Measurements from ENCODE around the gene G6PC2.

The G6PC2 gene

DNA sequence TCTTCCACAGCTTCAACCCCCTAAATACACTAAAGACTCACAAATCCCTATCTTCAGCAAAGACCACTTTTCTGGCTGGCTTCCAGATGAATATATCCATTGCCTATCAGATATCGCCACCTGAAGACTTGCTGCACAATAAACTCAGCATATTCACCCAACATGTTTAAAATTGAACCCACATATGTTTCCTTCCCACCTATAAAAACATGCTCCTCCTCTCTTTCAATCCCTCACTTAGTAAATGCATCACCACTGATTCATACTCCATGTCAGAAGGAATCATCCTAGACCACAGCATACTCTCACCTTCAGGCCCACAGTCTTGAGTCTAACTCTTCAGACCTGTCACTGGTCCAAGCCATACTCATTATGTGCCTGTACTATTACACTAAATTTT lies 16.1 kb upstream of the G6PC2 start (continued):
- TF ChIP-seq ZNF529 (tag by site-specific recombination; IDR thresholded peaks at IDR 0.05; ENCODE audit: insufficient replicate concordance) = no peak

DNA sequence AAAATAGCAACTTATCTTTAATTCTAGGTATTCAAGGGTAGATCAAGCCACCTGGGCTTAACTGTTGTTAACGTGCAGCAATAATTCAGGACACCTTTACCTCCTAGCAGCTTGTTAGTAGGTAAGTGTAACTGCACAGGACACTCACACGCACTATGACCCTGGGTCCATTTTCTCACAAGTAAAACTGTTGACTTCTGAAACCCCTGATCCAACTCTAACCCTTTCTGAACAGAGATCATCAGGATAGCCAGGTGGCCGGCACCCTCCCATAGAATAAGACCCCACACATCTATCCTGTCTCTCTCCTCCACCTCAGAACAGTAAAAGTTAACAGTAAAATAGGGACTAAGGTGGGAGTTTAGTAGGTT lies 11.5 kb upstream of the G6PC2 start:
- H3K4me1 ChIP-seq (ENCODE audit: control insufficient read depth, insufficient read depth, low read length) = no peaks in the 10 kb centered on the region
- TF ChIP-seq ZNF548 (tag by site-specific recombination; IDR thresholded peaks at IDR 0.05) = no peak
- TF ChIP-seq, protein P1, sequence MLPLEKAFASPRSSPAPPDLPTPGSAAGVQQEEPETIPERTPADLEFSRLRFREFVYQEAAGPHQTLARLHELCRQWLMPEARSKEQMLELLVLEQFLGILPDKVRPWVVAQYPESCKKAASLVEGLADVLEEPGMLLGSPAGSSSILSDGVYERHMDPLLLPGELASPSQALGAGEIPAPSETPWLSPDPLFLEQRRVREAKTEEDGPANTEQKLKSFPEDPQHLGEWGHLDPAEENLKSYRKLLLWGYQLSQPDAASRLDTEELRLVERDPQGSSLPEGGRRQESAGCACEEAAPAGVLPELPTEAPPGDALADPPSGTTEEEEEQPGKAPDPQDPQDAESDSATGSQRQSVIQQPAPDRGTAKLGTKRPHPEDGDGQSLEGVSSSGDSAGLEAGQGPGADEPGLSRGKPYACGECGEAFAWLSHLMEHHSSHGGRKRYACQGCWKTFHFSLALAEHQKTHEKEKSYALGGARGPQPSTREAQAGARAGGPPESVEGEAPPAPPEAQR (tag by site-specific recombination; IDR thresholded peaks at IDR 0.05) = no peak
- no peak for TF ChIP-seq ZNF10 (tag by site-specific recombination; IDR thresholded peaks at IDR 0.05)
- TF ChIP-seq KLF8 (tag by site-specific recombination; IDR thresholded peaks at IDR 0.05) = no peak
- TF ChIP-seq, protein P2, sequence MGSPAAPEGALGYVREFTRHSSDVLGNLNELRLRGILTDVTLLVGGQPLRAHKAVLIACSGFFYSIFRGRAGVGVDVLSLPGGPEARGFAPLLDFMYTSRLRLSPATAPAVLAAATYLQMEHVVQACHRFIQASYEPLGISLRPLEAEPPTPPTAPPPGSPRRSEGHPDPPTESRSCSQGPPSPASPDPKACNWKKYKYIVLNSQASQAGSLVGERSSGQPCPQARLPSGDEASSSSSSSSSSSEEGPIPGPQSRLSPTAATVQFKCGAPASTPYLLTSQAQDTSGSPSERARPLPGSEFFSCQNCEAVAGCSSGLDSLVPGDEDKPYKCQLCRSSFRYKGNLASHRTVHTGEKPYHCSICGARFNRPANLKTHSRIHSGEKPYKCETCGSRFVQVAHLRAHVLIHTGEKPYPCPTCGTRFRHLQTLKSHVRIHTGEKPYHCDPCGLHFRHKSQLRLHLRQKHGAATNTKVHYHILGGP (tag by site-specific recombination; IDR thresholded peaks at IDR 0.05) = no peak
- no peak for TF ChIP-seq ZNF341 (tag by site-specific recombination; IDR thresholded peaks at IDR 0.05; ENCODE audit: low read depth)
- TF ChIP-seq IKZF3 (tag by site-specific recombination; IDR thresholded peaks at IDR 0.05) = no peak
- no peak for TF ChIP-seq ZNF555 (tag by site-specific recombination; conservative IDR thresholded peaks at IDR 0.05)
- TF ChIP-seq ZNF596 (tag by site-specific recombination; IDR thresholded peaks at IDR 0.05) = no peak
- no peak for TF ChIP-seq ZNF274 (IDR thresholded peaks at IDR 0.05; ENCODE audit: low read length)
- TF ChIP-seq ZNF274 (tag by site-specific recombination; IDR thresholded peaks at IDR 0.05; ENCODE audit: borderline replicate concordance) = no peak
- TF ChIP-seq ZNF624 (tag by site-specific recombination; IDR thresholded peaks at IDR 0.05) = no peak
- TF ChIP-seq GFI1B (tag by site-specific recombination; IDR thresholded peaks at IDR 0.05) = no peak
- TF ChIP-seq ZFP37 (tag by site-specific recombination; IDR thresholded peaks at IDR 0.05) = no peak
- peaks cover 9 to 37% of the 10 kb centered on the region in 2 experiments; a peak in 2 of 3 replicates for H3K36me3 ChIP-seq (ENCODE audit: control insufficient read depth in 2 of 2, insufficient read depth in 1 of 2, low read length in 2 of 2)
- H3K27ac ChIP-seq (ENCODE audit: extremely low read depth, low read depth, low read length) = peak overlapping the region; percentile 11; the same call in 1 of the 2 replicates
- peak overlapping the region; percentile 88 for H3K4me3 ChIP-seq (ENCODE audit: low read depth, low read length)
- no peaks in the 10 kb centered on the region for H3K9me3 ChIP-seq (ENCODE audit: control insufficient read depth, insufficient read depth, low read depth, low read length)
- ChIA-PET POLR2A (interaction anchor here (1.0 to 1.1 kb wide), 2 partner anchors 9 to 20 kb away, joined by 3 to 4 read pairs; no protein-coding TSS in a partner anchor), CTCF (interaction anchor here (0.9 kb wide), 1 partner anchor 32 kb away, joined by 4 read pairs; no protein-coding TSS in a partner anchor)

DNA sequence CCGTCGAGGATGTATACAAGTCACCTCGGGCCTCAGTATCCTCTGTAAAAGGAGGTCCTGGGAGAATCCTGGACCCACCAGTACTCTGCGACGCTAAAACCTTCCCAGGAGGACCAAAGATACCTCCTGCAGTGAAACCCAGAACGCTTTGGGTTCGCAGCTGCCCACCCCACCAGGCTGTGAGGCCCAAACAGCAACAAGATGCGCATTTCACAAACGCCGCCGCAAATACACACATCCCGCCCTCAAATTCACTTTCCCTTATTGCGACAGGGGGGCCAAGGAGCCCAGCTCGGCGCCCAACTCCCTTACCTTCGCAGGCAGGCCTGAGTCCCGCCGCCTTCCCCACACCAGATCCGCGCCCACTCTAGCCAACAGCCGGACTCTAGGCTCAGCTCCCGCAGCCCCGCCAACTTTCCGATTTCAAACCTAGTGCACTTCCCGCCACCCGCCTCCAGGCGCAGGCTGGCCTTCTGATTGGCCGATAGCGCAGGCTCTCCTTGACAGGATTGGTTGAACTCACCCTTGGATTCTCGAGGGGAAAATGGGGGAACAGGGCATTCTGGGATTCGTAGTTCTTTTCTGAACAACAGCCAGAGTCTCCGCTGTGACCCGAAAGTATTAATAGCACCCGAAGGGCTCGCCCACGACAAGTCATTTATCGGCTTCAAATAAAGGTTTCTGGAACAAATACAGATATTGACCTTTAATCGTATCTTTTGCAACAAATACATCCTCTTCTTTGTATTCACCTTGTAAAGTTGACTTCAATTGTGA lies 10.9 kb upstream of the G6PC2 start, which contains the start of gene SPC25:
Gene SPC25 (minus strand): TSS at position 425 of the 777 bp plus-strand sequence. CDS start 911 bp downstream, outside the sequence.
- peak within 1 kb of the TSS; percentile 88 for H3K4me3 ChIP-seq (ENCODE audit: low read depth, low read length)
- H3K9me3 ChIP-seq (ENCODE audit: control insufficient read depth, insufficient read depth, low read depth, low read length) = no peaks in the 10 kb centered on the region
- no peaks in the 10 kb centered on the region for H3K4me1 ChIP-seq (ENCODE audit: control insufficient read depth, insufficient read depth, low read length)
- peak within 1 kb of the TSS; percentile 11; the same call in 1 of the 2 replicates for H3K27ac ChIP-seq (ENCODE audit: extremely low read depth, low read depth, low read length)
- CTCF ChIA-PET = interaction anchor here (0.9 kb wide), 1 partner anchor 31 kb away, joined by 4 read pairs; no protein-coding TSS in a partner anchor
- peaks cover 8 to 31% of the 10 kb centered on the region in 2 experiments; a peak in 2 of 3 replicates for H3K36me3 ChIP-seq (ENCODE audit: control insufficient read depth in 2 of 2, insufficient read depth in 1 of 2, low read length in 2 of 2)
- POLR2A ChIA-PET = interaction anchor here (1.0 to 1.1 kb wide), 2 partner anchors 10 to 20 kb away, joined by 3 to 4 read pairs; no protein-coding TSS in a partner anchor
- TF ChIP-seq, protein P3, sequence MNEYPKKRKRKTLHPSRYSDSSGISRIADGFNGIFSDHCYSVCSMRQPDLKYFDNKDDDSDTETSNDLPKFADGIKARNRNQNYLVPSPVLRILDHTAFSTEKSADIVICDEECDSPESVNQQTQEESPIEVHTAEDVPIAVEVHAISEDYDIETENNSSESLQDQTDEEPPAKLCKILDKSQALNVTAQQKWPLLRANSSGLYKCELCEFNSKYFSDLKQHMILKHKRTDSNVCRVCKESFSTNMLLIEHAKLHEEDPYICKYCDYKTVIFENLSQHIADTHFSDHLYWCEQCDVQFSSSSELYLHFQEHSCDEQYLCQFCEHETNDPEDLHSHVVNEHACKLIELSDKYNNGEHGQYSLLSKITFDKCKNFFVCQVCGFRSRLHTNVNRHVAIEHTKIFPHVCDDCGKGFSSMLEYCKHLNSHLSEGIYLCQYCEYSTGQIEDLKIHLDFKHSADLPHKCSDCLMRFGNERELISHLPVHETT (tag by site-specific recombination; IDR thresholded peaks at IDR 0.05) = 0 out of 2 replicates have a peak, but pooled peaks have one; percentile 27
- TF ChIP-seq, protein P4, sequence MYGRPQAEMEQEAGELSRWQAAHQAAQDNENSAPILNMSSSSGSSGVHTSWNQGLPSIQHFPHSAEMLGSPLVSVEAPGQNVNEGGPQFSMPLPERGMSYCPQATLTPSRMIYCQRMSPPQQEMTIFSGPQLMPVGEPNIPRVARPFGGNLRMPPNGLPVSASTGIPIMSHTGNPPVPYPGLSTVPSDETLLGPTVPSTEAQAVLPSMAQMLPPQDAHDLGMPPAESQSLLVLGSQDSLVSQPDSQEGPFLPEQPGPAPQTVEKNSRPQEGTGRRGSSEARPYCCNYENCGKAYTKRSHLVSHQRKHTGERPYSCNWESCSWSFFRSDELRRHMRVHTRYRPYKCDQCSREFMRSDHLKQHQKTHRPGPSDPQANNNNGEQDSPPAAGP (tag by site-specific recombination; IDR thresholded peaks at IDR 0.05) = peak; percentile 52
- TF ChIP-seq REPIN1 (tag by site-specific recombination; IDR thresholded peaks at IDR 0.05; ENCODE audit: low read depth) = peak; percentile 65; the same call in 1 of the 2 replicates
- TF ChIP-seq ZNF2 (tag by site-specific recombination; IDR thresholded peaks at IDR 0.05) = no peak
- TF ChIP-seq MYNN (tag by site-specific recombination; IDR thresholded peaks at IDR 0.05; ENCODE audit: borderline replicate concordance) = no peak
- TF ChIP-seq, protein P5, sequence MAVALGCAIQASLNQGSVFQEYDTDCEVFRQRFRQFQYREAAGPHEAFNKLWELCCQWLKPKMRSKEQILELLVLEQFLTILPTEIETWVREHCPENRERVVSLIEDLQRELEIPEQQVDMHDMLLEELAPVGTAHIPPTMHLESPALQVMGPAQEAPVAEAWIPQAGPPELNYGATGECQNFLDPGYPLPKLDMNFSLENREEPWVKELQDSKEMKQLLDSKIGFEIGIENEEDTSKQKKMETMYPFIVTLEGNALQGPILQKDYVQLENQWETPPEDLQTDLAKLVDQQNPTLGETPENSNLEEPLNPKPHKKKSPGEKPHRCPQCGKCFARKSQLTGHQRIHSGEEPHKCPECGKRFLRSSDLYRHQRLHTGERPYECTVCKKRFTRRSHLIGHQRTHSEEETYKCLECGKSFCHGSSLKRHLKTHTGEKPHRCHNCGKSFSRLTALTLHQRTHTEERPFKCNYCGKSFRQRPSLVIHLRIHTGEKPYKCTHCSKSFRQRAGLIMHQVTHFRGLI (tag by site-specific recombination; IDR thresholded peaks at IDR 0.05) = peak; percentile 72
- no peak for TF ChIP-seq ZNF747 (tag by site-specific recombination; IDR thresholded peaks at IDR 0.05)
- TF ChIP-seq ZNF501 (tag by site-specific recombination; IDR thresholded peaks at IDR 0.05) = peak; percentile 91
- TF ChIP-seq BCL11A (tag by site-specific recombination; IDR thresholded peaks at IDR 0.05; ENCODE audit: low read depth) = no peak
- peak; percentile 68; the same call in 1 of the 2 replicates for TF ChIP-seq ZFP37 (tag by site-specific recombination; IDR thresholded peaks at IDR 0.05)
- no peak for TF ChIP-seq ZFP3 (tag by site-specific recombination; IDR thresholded peaks at IDR 0.05; ENCODE audit: low read depth)
- TF ChIP-seq ZBTB48 (tag by site-specific recombination; IDR thresholded peaks at IDR 0.05) = no peak
- TF ChIP-seq ZNF341 (tag by site-specific recombination; IDR thresholded peaks at IDR 0.05; ENCODE audit: low read depth) = peak; percentile 70

Measured in HEK293 (cell line).